HUES48 (cell line): ENCODE measurements around the gene THAP12.
A peak's percentile ranks its signal among the peaks of the same experiment; 100 is the strongest.
"Not testable (repeated sequence)": the region's sequence is repeated elsewhere in the genome, so short reads cannot be mapped to it uniquely, and the experiment has no call there.

Experiments used
- H3K27ac ChIP-seq: one replicate; pipeline ENCODE4 v1.7.0; 2013; ENCODE audit warnings: low read depth, low read length, inconsistent platforms
- H3K27me3 ChIP-seq: 2 replicates; pipeline ENCODE4 v1.6.1; 2013; ENCODE audit warnings: mild to moderate bottlenecking, low read length; ENCODE audit not compliant: control insufficient read depth, insufficient read depth
- H3K36me3 ChIP-seq: 2 replicates; pipeline ENCODE4 v1.6.1; 2013; ENCODE audit warnings: low read length; ENCODE audit not compliant: control insufficient read depth, insufficient read depth
- H3K4me1 ChIP-seq: 2 replicates; pipeline ENCODE4 v1.6.1; 2013; ENCODE audit warnings: mild to moderate bottlenecking, low read length; ENCODE audit not compliant: control insufficient read depth, insufficient read depth
- H3K4me3 ChIP-seq: 2 replicates; pipeline ENCODE4 v1.5.1; 2013; ENCODE audit warnings: mild to moderate bottlenecking, low read depth, low read length
- H3K9ac ChIP-seq: 2 replicates; pipeline ENCODE4 v1.6.1; 2013; ENCODE audit warnings: mild to moderate bottlenecking, low read depth, low read length, moderate library complexity
- H3K9me3 ChIP-seq: 2 replicates; pipeline ENCODE4 v1.6.1; 2013; ENCODE audit warnings: low read length; ENCODE audit not compliant: control insufficient read depth, insufficient read depth

Gene THAP12

DNA sequence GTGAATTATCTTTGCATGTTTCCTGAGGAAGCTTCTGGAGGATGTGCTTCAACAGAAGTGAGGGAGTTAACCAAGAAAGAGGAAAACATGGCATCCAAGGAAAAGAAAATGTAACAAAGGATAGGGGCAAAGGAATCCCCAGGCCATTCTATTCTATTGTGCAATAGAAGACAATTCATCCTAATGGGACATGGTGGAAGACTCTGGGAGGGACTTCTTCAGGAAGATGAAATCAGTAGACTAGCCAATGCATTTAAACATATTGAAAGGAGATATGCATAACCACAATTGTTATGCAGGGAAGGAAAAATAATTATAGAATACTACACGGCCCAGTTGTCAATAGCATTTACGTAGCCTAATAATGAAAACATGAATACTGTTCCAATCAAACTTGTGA, 55.7 kb downstream of the THAP12 start:
- H3K36me3 ChIP-seq = no peaks in the 10 kb centered on the region
- peaks cover 35% of the 10 kb centered on the region for H3K27me3 ChIP-seq
- no peaks in the 10 kb centered on the region for H3K9me3 ChIP-seq
- H3K4me1 ChIP-seq = peaks cover 29% of the 10 kb centered on the region
- no peak overlapping the region for H3K27ac ChIP-seq
- H3K9ac ChIP-seq = no peak overlapping the region
- H3K4me3 ChIP-seq = no peak overlapping the region

- no peak overlapping the region for H3K4me3 ChIP-seq
- H3K27ac ChIP-seq = no peak overlapping the region
- H3K27me3 ChIP-seq = peaks cover 41% of the 10 kb centered on the region
- H3K9me3 ChIP-seq = no peaks in the 10 kb centered on the region
- no peaks in the 10 kb centered on the region for H3K36me3 ChIP-seq
- H3K9ac ChIP-seq = no peak overlapping the region
- H3K4me1 ChIP-seq = peaks cover 16% of the 10 kb centered on the region
Observed at GRCh38 chr11:76323804-76324203, 57.1 kb downstream of the THAP12 start.

DNA sequence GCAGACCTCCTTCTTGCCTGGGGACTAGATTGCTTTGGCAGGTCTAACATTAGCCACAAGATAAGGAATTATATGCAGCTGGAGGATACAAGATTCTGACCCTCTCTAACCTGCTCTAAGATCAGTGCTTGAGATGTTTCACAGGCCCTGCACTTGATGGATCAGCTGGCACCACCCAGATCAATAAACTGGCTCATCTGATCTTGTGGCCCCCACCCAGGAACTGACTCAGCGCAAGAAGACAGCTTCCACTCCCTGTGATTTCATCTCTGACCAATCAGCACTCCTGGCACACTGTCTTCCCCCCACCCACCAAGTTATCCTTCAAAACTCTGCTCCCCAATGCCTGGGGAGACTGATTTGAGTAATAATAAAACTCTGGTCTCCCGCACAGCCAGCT, 57.6 kb downstream of the THAP12 start:
- H3K9ac ChIP-seq, H3K4me3 ChIP-seq, H3K36me3 ChIP-seq, H3K27ac ChIP-seq, H3K9me3 ChIP-seq: not testable (repeated sequence)
- H3K27me3 ChIP-seq = peaks cover 41% of the 10 kb centered on the region
- peaks cover 16% of the 10 kb centered on the region for H3K4me1 ChIP-seq

DNA sequence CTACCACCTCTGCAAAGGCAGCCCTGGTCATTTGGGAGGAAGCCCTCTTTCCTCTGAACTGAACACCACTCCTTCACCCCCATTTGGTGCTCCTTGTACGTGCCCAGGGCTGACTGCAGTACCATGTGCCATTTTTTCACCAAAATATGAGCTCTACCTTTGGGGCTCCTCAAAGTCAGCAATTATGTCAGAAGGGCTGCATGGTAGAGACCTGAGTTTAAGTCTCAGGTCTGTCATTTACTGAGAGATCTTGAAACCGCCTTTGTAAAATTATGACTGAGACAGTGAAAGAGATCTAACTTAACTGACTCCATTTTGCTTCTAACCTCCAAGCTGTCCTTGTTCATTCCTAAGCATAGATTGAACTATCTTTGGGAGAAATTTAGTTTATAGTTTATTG, 58.0 kb downstream of the THAP12 start:
- no peaks in the 10 kb centered on the region for H3K36me3 ChIP-seq
- H3K27ac ChIP-seq = no peak overlapping the region
- no peaks in the 10 kb centered on the region for H3K9me3 ChIP-seq
- H3K27me3 ChIP-seq = peaks cover 41% of the 10 kb centered on the region
- H3K4me3 ChIP-seq = no peak overlapping the region
- peaks cover 16% of the 10 kb centered on the region for H3K4me1 ChIP-seq
- H3K9ac ChIP-seq = no peak overlapping the region

GRCh38 chr11:76322540-76322939, 58.4 kb downstream of the THAP12 start:
- Histone ChIP-seq H3K27me3 (peaks cover 41% of the 10 kb centered on the region), H3K4me3 (peak overlapping the region; percentile 54), H3K27ac (no peak overlapping the region), H3K9me3 (no peaks in the 10 kb centered on the region), H3K4me1 (peaks cover 16% of the 10 kb centered on the region), H3K9ac (no peak overlapping the region), H3K36me3 (no peaks in the 10 kb centered on the region)

DNA sequence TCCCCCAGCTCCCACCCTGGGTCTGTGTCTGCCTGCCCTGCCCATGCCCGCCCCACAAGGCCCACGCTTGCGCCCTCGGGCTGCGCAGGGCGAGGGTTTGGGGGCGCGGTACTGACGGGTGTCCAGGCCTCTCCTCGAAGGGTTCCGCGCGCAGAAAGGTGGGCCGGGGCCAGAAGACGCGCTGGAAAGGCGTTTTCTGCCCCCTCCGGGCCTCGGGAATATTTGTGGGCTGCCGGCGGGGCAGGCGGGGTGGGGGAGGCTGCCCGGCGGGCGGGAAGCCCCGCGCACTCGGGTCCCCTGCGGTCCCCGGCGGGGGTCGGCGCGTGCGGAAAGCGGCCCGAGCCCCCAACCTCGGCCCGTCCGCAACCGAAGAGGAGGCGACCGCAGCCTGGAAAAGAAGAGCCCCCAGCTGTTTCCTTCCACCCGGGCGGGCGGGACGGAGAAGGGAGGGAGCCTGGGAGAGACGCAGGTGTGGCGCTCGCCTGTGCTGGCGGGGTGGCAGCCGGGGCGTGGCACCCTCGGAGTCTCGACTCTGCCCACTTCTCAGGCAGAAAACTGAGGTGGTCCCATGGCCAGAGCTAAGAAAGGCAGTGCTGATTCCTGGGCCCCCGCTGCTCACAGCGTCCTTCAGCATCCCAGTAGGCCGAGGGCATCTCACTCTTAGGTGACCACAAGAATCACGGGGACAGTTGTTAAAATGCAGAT, 59.0 kb downstream of the THAP12 start:
- peaks cover 16% of the 10 kb centered on the region for H3K4me1 ChIP-seq
- H3K36me3 ChIP-seq = no peaks in the 10 kb centered on the region
- H3K4me3 ChIP-seq = peak overlapping the region; percentile 54
- peaks cover 41% of the 10 kb centered on the region for H3K27me3 ChIP-seq
- H3K9ac ChIP-seq = no peak overlapping the region
- H3K27ac ChIP-seq = no peak overlapping the region
- no peaks in the 10 kb centered on the region for H3K9me3 ChIP-seq

DNA sequence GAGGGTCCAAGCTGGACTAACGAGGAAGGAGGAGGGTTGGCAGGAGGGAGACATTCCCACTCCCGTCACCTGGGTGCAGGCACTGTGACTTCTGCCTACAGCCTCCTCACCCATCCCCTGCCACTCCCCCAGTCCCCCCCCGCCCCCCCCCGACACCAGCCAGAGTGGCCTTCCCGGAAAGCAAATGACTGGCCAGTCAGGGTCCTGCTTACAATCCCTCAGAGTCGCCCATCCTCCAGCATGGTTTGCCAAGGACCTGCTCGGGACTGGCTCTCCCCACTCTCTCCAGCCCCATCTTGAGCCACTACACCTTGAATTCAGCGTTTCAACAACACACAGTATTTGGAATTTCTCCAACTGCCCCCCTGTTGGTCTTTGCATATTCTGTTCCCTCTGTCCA, 59.6 kb downstream of the THAP12 start:
- Histone ChIP-seq H3K27ac (no peak overlapping the region), H3K27me3 (peaks cover 41% of the 10 kb centered on the region), H3K36me3 (no peaks in the 10 kb centered on the region), H3K9ac (no peak overlapping the region), H3K4me3 (peak overlapping the region; percentile 54), H3K4me1 (peaks cover 16% of the 10 kb centered on the region), H3K9me3 (no peaks in the 10 kb centered on the region)

GRCh38 chr11:76320929-76321328, 60.0 kb downstream of the THAP12 start:
- peaks cover 41% of the 10 kb centered on the region for H3K27me3 ChIP-seq
- H3K9me3 ChIP-seq = no peaks in the 10 kb centered on the region
- H3K9ac ChIP-seq = no peak overlapping the region
- H3K4me3 ChIP-seq = no peak overlapping the region
- peaks cover 16% of the 10 kb centered on the region for H3K4me1 ChIP-seq
- H3K36me3 ChIP-seq = no peaks in the 10 kb centered on the region
- no peak overlapping the region for H3K27ac ChIP-seq

GRCh38 chr11:76319798-76320197, 61.1 kb downstream of the THAP12 start:
- not testable (repeated sequence) for H3K9me3 ChIP-seq, H3K4me3 ChIP-seq, H3K36me3 ChIP-seq, H3K27ac ChIP-seq, H3K9ac ChIP-seq
- peaks cover 16% of the 10 kb centered on the region for H3K4me1 ChIP-seq
- peaks cover 41% of the 10 kb centered on the region for H3K27me3 ChIP-seq

DNA sequence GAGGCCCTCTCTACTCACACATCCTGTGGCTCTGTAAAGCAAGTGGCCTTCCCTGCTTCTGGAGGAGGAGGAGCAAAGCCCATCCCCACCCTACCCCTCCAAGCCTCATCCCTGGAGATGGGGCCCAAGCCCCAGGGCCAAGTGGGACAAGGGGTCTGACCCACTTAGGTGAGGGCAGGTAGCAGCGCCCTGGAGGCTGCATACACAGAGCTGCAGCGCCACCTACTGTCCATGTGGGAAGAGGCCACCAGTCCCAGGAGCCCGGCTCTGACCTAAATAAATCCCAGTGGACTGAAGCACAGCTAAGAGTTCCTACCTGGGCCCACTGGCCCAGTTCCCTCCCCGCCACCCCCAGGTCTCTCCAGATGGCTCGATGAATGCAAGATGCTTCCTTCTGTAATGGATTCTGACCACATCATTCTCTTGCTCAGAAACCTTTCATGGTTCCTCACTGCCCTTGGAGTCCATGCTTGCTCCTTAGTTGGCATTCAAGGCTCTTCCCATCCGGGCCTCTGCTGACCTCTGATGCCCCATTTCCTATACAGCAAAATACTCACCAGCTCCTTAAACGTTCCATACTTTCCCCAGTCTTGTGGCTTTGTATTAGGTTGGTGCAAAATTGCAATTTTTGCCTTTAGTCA, 62.1 kb downstream of the THAP12 start:
- H3K27me3 ChIP-seq = peaks cover 41% of the 10 kb centered on the region
- H3K36me3 ChIP-seq = no peaks in the 10 kb centered on the region
- H3K4me3 ChIP-seq = no peak overlapping the region
- no peak overlapping the region for H3K9ac ChIP-seq
- H3K4me1 ChIP-seq = peaks cover 21% of the 10 kb centered on the region
- no peaks in the 10 kb centered on the region for H3K9me3 ChIP-seq
- no peak overlapping the region for H3K27ac ChIP-seq

- Histone ChIP-seq H3K9ac (no peak overlapping the region), H3K27ac (no peak overlapping the region), H3K9me3 (no peaks in the 10 kb centered on the region), H3K4me3 (no peak overlapping the region), H3K27me3 (peaks cover 27% of the 10 kb centered on the region), H3K4me1 (peaks cover 7% of the 10 kb centered on the region), H3K36me3 (no peaks in the 10 kb centered on the region)
Observed at GRCh38 chr11:76317296-76317695, 63.6 kb downstream of the THAP12 start.
